NCI-H2107 treated with DMSO at 0.1 percent for 48 hours (cell line): ENCODE data around the gene CSE1L.
A peak's percentile ranks its signal among the peaks of the same experiment; 100 is the strongest.
"Not testable (repeated sequence)": the region's sequence is repeated elsewhere in the genome, so short reads cannot be mapped to it uniquely, and the experiment has no call there.

ENCODE experiments used
- DNase-seq: peaks from one replicate; lab custom pipeline; 2025; ENCODE audit not compliant: unreplicated experiment; lab: John Stamatoyannopoulos, UW

Gene CSE1L

DNA sequence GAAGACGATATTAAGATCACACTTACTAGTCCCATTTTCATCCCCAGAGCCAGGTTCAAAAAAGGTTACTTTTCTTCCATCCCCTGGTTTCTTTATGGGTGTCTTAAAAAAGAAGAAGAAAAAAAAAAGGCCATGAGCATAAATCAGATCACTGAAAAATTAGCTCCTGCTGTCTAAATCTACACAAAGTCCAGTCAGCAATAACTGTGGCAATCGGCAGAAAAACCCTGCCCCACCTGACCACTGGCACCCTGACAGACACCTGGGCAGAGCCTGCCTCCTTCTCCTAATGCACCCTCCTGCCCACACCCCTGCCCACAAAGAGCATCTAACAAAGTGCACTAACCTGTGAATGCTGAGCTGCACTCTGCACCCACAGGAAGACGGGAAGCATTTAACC, 72.2 kb downstream of the CSE1L start:
- DNase-seq: no peak

DNA sequence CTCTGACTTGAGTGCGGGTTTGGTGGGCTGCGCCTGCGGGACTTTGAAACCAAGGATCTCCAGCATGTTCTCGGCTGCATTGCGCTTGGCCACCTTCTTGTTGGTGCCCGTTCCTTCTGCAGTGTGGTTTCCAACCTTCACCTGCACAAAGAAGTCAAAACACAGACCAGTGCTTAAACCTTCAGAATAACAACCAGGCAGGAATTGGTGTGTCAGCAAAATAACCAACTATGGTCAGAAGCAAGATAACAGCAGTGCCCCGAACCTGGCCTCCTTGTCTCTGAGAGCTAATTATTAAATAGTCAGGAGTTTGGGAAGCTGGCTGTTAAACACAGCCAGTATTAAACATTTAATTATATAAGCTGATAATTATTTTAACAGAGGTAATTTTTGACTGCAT, 73.9 kb downstream of the CSE1L start:
- no peak for DNase-seq

DNA sequence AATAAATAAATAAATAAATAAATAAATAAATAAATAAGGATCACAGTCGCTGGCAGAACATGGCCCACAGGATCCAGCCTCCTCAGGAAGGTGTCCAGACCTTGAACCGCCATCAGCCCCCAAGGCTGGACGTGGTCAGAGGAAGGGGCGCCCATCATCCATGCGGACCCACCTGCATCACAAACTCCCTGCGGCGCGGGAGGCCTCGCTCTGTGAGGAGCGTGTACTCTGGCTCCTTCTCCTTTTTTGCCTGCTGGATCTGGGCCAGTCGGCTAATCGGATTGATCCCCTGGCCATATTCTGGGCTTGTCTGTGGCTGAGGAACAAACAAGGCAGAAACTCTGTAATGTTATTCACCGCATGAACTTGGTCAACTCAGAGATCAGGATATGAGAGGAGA, 76.8 kb downstream of the CSE1L start:
- DNase-seq: no peak

DNA sequence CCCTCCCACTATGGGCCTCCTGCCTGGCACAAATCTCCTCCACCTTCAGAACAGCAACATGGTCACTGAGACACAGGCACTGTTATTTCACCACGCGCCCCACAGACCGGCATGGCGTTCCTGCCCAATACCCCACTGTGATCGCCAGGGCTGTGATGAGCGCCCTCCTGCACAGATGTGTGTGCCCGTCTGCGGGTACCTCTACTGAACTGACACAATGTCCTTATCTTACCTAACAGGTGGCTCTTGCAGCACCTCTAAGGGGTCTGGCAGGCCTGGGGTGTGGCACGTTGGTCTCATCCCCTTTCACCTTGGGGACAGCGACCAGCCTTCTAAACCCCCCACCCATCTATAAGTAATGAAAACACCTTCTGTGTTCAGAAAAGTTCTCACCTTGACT, 77.9 kb downstream of the CSE1L start:
- DNase-seq: no peak

DNA sequence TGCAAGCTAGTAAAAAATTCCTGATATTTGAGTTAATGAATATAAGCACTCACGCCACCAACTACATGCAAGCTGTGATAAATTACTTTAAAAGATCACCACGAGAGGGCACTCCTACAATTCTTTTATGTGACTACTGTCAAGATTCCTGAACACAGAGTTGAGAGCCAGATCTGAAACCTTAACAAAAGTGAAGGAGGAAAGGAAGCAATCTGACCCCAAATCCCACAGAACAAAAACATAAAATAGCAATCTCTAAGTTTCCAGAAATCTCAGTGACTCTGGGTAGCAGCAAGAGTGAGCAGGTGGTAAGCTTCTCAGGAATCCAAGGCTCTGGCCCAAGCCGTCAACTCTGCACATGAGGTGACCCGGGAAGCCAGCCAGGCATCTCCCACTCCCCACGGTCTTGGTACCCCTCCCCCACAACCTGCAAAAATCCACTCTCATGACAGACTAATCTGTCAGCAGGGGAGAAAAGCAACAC, 86.9 kb downstream of the CSE1L start:
- DNase-seq: peak; percentile 60

DNA sequence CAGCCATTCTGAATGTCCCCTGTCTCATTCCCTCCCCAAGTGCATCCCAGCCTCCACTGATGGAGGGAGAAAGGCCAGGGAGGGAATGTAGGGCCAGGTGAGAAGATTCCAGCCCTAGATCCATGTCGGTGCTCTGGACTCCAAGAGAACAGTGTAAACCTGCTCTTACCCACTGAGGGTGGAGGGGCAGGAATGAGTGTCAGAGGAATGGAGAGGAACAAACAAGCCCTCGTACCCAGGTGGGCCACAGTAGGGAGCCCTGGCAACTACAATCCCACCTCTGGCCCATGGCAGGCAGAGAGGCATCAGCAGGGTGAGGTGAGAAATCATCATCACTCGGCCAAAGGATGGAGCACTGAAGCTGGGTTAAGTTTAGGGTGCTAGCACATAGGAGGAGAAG, 87.5 kb downstream of the CSE1L start:
- DNase-seq: no peak

DNA sequence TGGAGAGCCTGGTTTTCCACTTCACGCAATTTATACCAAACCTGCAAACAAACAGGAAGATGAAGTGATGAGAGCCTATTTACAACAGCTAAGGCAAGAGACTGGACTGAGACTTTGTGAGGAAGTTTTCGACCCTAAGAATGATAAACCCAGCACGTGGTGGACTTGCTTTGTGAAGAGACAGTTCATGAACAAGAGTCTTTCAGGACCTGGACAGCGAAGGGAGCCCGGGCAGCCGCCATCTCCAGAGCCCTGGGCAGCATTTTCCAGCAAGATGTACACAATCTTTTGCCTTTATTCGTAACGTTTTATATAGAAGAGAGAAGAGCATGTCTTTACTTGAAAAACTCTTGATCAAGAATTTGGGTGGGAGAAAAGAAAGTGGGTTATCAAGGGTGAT, 88.7 kb downstream of the CSE1L start:
- DNase-seq: not testable (repeated sequence)

DNA sequence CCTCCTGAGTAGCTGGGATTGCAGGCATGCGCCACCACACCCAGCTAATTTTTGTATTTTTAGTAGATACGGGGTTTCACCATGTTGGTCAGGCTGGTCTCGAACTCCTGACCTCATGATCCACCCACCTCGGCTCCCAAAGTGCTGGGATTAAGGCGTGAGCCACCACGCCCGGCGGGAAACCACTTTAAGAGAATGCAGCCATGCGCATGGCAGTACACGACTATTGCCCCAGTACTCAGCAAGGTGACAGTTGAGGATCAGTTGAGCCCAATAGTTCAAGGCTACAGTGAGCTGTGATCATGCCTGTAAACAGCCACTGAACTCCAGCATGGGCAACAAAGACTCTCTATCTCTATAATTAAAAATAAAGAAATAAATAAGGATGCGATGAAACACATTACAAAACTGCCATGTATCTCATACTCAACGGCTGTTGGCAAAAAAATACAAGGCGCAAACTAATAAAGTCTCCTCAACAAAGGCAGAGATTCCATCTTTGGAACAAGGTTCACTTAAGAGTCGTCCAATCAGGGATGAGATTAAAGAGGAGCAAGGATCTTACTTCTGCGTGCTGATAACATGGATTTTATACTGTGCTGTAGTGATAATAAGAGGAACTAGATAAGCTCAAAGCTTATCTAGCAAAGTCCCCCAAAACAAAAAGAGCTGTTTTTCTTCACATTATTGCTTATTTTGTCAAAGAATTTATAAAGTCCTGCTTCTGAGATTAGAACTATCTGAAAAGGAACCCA, 90.9 kb downstream of the CSE1L start:
- no peak for DNase-seq

DNA sequence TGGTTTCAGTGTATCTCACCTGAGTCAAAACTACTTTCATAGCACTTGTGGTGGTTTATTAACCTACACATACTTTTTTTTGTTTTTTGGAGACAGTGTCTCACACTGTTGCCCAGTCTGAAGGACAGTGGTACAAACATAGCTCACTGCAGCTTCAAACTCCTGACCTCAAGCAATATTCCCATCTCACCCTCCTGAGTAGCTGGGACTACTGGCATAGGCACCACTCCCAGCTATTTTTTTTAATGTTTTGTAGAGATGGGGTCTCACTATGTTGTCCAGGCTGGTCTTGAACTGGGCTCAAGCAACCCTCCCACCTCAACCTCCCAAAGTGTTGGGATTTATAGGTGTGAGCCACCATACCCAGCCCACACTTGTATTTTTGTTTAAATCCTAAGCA, 92.3 kb downstream of the CSE1L start:
- no peak for DNase-seq

DNA sequence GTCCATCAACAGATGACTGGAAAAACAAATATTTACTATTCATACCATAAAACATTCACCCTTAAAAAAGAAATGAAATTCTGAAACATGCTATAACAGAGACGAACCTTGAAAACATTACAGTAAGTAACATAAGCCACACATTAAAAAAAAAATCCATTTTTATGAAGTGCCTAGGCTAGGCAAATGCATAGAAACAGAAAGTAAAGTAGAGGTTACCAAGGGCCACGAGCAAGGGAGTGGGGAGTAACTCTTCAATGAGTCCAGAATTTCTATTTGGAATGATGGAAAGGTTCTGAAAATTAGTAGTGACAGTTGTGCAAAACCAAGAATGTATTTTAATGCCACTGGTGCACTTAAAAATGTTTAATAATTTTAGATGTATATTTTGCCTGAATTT, 94.3 kb downstream of the CSE1L start:
- DNase-seq: no peak

DNA sequence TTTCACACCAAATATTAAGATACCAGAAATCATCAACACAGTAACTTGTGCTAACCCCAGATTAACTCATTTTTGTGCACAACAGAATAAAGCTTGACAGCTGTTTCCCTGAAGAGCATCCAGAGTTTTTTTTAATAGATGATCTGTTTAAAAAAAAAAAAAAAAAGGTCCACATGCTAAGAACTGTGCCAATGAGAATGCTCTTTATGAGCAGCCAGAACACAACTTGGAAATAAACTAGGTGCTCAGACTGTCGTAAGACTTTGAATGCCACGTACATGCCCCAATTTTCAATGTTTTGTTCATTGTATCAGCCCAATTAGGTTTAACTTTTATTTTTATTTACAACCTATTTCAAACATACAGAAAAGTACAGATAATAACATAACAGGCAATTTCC, 94.7 kb downstream of the CSE1L start:
- DNase-seq: no peak
